Stimulated activated CD4-positive, alpha-beta T cell treated with anti-CD3 and anti-CD28 coated beads, Interleukin-2, amount 100 ng/mL, for 24 hours (primary cell): ENCODE data around the gene SPO11.
A peak's percentile ranks its signal among the peaks of the same experiment; 100 is the strongest.

Experiments used
- DNase-seq, 2 donors: peaks; one replicate each; pipeline ENCODE4 v3.0.0-alpha.2; 2020

Gene SPO11

GRCh38 chr20:57329608-57330221 lies at the start of gene SPO11:
TSS of gene SPO11 (plus strand) at chr20:57329803. CDS start at chr20:57329868, 65 bp downstream.
- peak in 1 of 2 donors; percentile 6 for DNase-seq

- no peak for DNase-seq
Measured at GRCh38 chr20:57280221-57280620, 49.4 kb upstream of the SPO11 start.

- DNase-seq: no peak
Measured at GRCh38 chr20:57281900-57282299, 47.7 kb upstream of the SPO11 start.

- DNase-seq: no peak
Measured at GRCh38 chr20:57282670-57283361, 46.8 kb upstream of the SPO11 start.

- DNase-seq: no peak
Measured at GRCh38 chr20:57283860-57284259, 45.7 kb upstream of the SPO11 start.

- no peak for DNase-seq
Measured at GRCh38 chr20:57287007-57287880, 42.4 kb upstream of the SPO11 start.

GRCh38 chr20:57287901-57288300 lies 41.7 kb upstream of the SPO11 start:
- no peak for DNase-seq

GRCh38 chr20:57288651-57289277 lies 40.8 kb upstream of the SPO11 start:
- no peak for DNase-seq

GRCh38 chr20:57289391-57290177 lies 40.0 kb upstream of the SPO11 start:
- no peak for DNase-seq

- no peak for DNase-seq
Measured at GRCh38 chr20:57290178-57290484, 39.5 kb upstream of the SPO11 start.

GRCh38 chr20:57291003-57291402 lies 38.6 kb upstream of the SPO11 start:
- DNase-seq: no peak

- DNase-seq: no peak
Measured at GRCh38 chr20:57291694-57292093, 37.9 kb upstream of the SPO11 start.

GRCh38 chr20:57292611-57293010 lies 37.0 kb upstream of the SPO11 start:
- no peak for DNase-seq

GRCh38 chr20:57293995-57294394 lies 35.6 kb upstream of the SPO11 start:
- DNase-seq: no peak

GRCh38 chr20:57294550-57294949 lies 35.1 kb upstream of the SPO11 start:
- no peak for DNase-seq

GRCh38 chr20:57298457-57298856 lies 31.1 kb upstream of the SPO11 start:
- DNase-seq: no peak

GRCh38 chr20:57301026-57301425 lies 28.6 kb upstream of the SPO11 start:
- no peak for DNase-seq

- DNase-seq: no peak
Measured at GRCh38 chr20:57306747-57307146, 22.9 kb upstream of the SPO11 start.

- DNase-seq: no peak
Measured at GRCh38 chr20:57308451-57309271, 20.9 kb upstream of the SPO11 start.

GRCh38 chr20:57309544-57310115 lies 20.0 kb upstream of the SPO11 start:
- no peak for DNase-seq

GRCh38 chr20:57310821-57311514 lies 18.6 kb upstream of the SPO11 start:
- DNase-seq: no peak
